GM10266 (cell line): ENCODE results near the gene DYNLT2B.
"Not testable (repeated sequence)": the region's sequence is repeated elsewhere in the genome, so short reads cannot be mapped to it uniquely, and the experiment has no call there.

ENCODE experiments used
- DNase-seq: peaks from one replicate; pipeline ENCODE4 v3.0.0; 2012; ENCODE audit errors: extremely low spot score
- CTCF ChIP-seq: IDR thresholded peaks from 2 replicates; pipeline ENCODE4 v1.5.1; 2012; ENCODE audit warnings: mild to moderate bottlenecking, low read depth; ENCODE audit not compliant: control insufficient read depth, insufficient read depth; ENCODE audit errors: missing control alignments

Gene DYNLT2B

GRCh38 chr3:196263819-196264218 is 54.2 kb downstream of the DYNLT2B start:
- DNase-seq, result no peak

DNA sequence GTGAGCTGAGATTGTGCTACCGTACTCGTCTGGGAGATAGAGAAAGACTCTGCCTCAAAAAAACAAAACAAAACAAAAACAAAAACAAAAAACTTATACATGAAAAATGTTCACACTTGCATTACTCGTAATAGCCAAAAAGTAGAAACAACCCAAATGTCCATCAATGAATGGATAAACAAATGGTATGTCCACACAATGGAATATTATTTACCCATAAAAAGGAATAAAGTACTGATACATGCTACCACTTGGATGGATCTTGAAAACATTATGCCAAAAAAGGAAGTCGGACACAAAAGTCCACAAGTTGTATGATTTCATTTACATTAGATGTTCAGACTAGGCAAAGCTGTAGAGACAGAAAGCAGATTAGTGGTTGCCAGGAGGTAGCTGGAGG is 57.3 kb downstream of the DYNLT2B start:
- no peak for TF ChIP-seq CTCF
- DNase-seq, result no peak

More at GRCh38 chr3:196263819-196264218, 54.2 kb downstream of the DYNLT2B start:
- no peak for TF ChIP-seq CTCF

DNA sequence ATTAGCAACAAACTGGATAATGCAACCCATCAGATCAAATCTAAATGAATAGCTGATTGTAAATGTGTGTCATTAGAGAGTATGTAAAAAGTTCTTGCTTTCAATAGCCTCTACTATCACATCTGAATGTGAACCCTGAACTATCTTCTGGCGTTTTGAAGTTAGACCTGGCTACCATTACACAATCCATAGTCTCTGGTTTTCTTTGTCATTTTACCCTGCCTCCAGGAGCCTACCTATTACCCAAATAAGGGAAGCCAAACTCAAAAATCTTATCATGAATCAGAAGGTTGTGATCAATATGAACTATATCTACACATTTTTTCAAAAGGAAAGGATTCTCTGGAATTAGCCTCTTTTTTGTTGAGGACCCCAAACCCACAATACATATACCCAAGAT is 62.3 kb downstream of the DYNLT2B start:
- DNase-seq, result no peak
- no peak for TF ChIP-seq CTCF

DNA sequence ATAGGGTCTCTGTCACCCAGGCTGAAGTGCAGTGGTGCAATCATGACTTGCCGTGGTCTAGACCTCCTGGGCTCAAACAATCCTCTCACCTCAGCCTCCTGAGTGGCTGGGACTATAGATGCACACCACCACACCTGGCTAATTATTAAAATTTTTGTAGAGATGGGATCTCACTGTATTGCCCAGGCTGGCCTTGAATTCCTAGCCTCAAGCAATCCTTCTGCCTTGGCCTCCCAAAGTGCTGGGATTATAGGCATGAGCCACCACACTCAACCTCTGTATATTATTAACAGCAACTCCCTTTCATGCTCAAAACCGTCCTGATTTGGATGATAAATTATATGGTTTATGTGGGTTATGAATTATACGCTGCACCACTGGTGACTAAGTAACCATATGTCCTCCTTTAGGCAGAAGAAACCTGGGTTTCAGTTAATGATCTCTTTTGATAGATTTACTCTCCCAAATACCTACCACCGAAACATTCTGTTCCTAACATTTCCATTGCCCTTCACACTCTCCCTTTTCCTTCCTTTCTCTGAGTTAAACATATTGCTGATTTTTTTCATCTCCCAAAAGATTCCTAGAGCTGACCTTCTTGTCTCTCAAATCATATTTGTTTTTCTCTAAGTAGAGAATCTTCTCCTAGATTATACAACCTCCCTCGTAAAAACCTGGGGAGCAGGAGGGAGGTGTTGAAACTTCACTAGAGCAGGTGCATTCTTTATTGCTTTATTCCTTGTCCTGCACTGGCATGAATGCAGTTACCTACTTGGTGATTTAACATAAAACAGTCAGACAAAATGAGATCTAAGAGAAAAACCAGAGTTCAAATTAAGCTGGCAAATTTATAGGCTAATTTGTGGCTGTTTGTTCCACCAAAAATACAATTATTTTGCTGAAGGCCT is 63.4 kb downstream of the DYNLT2B start:
- TF ChIP-seq CTCF, result no peak
- DNase-seq, result no peak

- no peak for DNase-seq
- TF ChIP-seq CTCF, result no peak
Measured at GRCh38 chr3:196251918-196252317, 66.1 kb downstream of the DYNLT2B start.

GRCh38 chr3:196246612-196247308 is 71.3 kb downstream of the DYNLT2B start:
- DNase-seq, result no peak

DNA sequence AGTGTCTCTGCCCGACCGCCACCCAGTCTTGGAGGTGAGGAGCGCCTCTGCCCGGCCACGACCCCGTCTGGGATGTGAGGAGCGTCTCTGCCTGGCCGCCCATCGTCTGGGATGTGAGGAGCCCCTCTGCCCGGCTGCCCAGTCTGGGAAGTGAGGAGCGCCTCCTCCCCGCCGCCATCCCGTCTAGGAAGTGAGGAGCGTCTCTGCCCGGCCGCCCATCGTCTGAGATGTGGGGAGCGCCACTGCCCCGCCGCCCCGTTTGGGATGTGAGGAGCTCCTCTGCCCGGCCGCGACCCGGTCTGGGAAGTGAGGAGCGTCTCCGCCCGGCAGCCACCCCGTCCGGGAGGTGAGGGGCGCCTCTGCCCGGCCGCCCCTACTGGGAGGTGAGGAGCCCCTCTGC is 73.9 kb downstream of the DYNLT2B start:
- DNase-seq, result not testable (repeated sequence)

More at GRCh38 chr3:196246612-196247308, 71.3 kb downstream of the DYNLT2B start:
- TF ChIP-seq CTCF, result no peak
